IMR-90 (cell line): ENCODE measurements around the gene CNPY1. TPM values are rescaled to one million over a fixed set of nuclear protein-coding genes. Genes with fewer than 3 reads are reported as not detected.

ENCODE experiments used
- ATAC-seq: fragments of 200-7000 bp; cut with Tn5 transposase; 2 replicates; pipeline ENCODE4 v1.9.1; 2020; ENCODE audit warnings: low read depth, mild to moderate bottlenecking, moderate library complexity
- BruUV-seq: library from RNA; stranded (reverse); fragments of 400-500 nt; replicated peaks from 2 replicates; lab custom pipeline; 2021; lab: Mats Ljungman, UMichigan
- CTCF ChIA-PET: fragments of 300-600 bp; formaldehyde crosslinking; extraction: SDS; loops from one replicate; lab custom pipeline; 2021; ENCODE audit warnings: antibody characterized with exemption; lab: Yijun Ruan, JAX
- POLR2A ChIA-PET: fragments of 300-600 bp; sonication (Branson Sonifier 250); formaldehyde crosslinking; loops from one replicate; lab custom pipeline; 2022; ENCODE audit warnings: antibody characterized with exemption; ENCODE audit not compliant: unreplicated experiment; lab: Charles Lee
- DNase-seq: peaks from one replicate; pipeline ENCODE4 v3.0.0; 2013
- H2AFZ ChIP-seq: replicated peaks from 2 replicates; pipeline ENCODE3; 2013; ENCODE audit warnings: low read length, mild to moderate bottlenecking; ENCODE audit not compliant: poor library complexity
- H2AK5ac ChIP-seq: 2 replicates; pipeline ENCODE4 v1.6.1; 2013; ENCODE audit warnings: low read depth, low read length, inconsistent platforms
- H2AK9ac ChIP-seq: replicated peaks from 2 replicates; pipeline ENCODE3; 2013; ENCODE audit warnings: mild to moderate bottlenecking, low read depth, low read length, moderate library complexity; ENCODE audit not compliant: poor library complexity
- H2BK120ac ChIP-seq: 2 replicates; pipeline ENCODE4 v1.6.1; 2013; ENCODE audit warnings: low read depth, low read length, inconsistent platforms
- H2BK15ac ChIP-seq: 3 replicates; pipeline ENCODE4 v1.6.1; 2013; ENCODE audit warnings: low read depth, low read length, inconsistent platforms
- H2BK20ac ChIP-seq: 2 replicates; pipeline ENCODE4 v1.6.1; 2013; ENCODE audit warnings: low read depth, mild to moderate bottlenecking, inconsistent platforms, low read length, moderate library complexity
- H2BK5ac ChIP-seq: 2 replicates; pipeline ENCODE4 v1.6.1; 2013; ENCODE audit warnings: mild to moderate bottlenecking, low read depth, low read length, inconsistent platforms; ENCODE audit not compliant: poor library complexity, severe bottlenecking
- H3K14ac ChIP-seq: replicated peaks from 2 replicates; pipeline ENCODE4 v1.6.1; 2013; ENCODE audit warnings: low read depth, low read length, inconsistent platforms
- H3K18ac ChIP-seq: 2 replicates; pipeline ENCODE4 v1.6.1; 2013; ENCODE audit warnings: low read depth, low read length, control low read depth
- H3K23ac ChIP-seq: 2 replicates; pipeline ENCODE4 v1.6.1; 2013; ENCODE audit warnings: low read depth, low read length, inconsistent platforms
- H3K27ac ChIP-seq: 2 replicates; pipeline ENCODE4 v1.5.1; 2013; ENCODE audit warnings: mild to moderate bottlenecking, control low read depth, low read length; ENCODE audit not compliant: insufficient read depth
- H3K27me3 ChIP-seq: 2 replicates; pipeline ENCODE4 v1.6.1; 2013; ENCODE audit warnings: low read length; ENCODE audit not compliant: control insufficient read depth, insufficient read depth
- H3K36me3 ChIP-seq: 2 replicates; pipeline ENCODE4 v1.6.1; 2013; ENCODE audit warnings: low read length, mixed read lengths; ENCODE audit not compliant: control insufficient read depth, insufficient read depth
- H3K4ac ChIP-seq: 2 replicates; pipeline ENCODE4 v1.6.1; 2013; ENCODE audit warnings: low read depth, low read length, inconsistent platforms
- H3K4me1 ChIP-seq: 2 replicates; pipeline ENCODE4 v1.6.1; 2013; ENCODE audit warnings: low read length, mixed read lengths; ENCODE audit not compliant: control insufficient read depth, insufficient read depth
- H3K4me2 ChIP-seq: 2 replicates; pipeline ENCODE4 v1.6.1; 2013; ENCODE audit warnings: low read depth, mild to moderate bottlenecking, control low read depth, low read length, moderate library complexity
- H3K4me3 ChIP-seq: 2 replicates; pipeline ENCODE4 v1.5.1; 2013; ENCODE audit warnings: low read depth, mild to moderate bottlenecking, control low read depth, low read length, moderate library complexity; ENCODE audit not compliant: insufficient read depth
- H3K56ac ChIP-seq: 2 replicates; pipeline ENCODE4 v1.6.1; 2013; ENCODE audit warnings: low read length, inconsistent platforms; ENCODE audit not compliant: insufficient read depth; ENCODE audit errors: extremely low read depth
- H3K79me1 ChIP-seq, 2 experiments: 2 replicates each; pipeline ENCODE4 v1.6.1; 2013; ENCODE audit warnings: low read length in 2 of 2, inconsistent platforms in 1 of 2, low read depth in 1 of 2
- H3K9ac ChIP-seq: 2 replicates; pipeline ENCODE4 v1.6.1; 2013; ENCODE audit warnings: low read depth, low read length, control low read depth
- H3K9me1 ChIP-seq: 2 replicates; pipeline ENCODE4 v1.6.1; 2013; ENCODE audit warnings: low read length, inconsistent platforms; ENCODE audit not compliant: insufficient read depth
- H3K9me3 ChIP-seq: 2 replicates; pipeline ENCODE4 v1.6.1; 2013; ENCODE audit warnings: low read length; ENCODE audit not compliant: control insufficient read depth, insufficient read depth
- H4K20me1 ChIP-seq: 2 replicates; pipeline ENCODE4 v1.6.1; 2013; ENCODE audit warnings: low read length, inconsistent platforms; ENCODE audit not compliant: insufficient read depth
- H4K5ac ChIP-seq: 2 replicates; pipeline ENCODE4 v1.6.1; 2013; ENCODE audit warnings: mild to moderate bottlenecking, low read depth, low read length, control low read depth
- H4K8ac ChIP-seq, 2 experiments: 2 replicates each; pipeline ENCODE4 v1.6.1; 2013; ENCODE audit warnings: low read depth in 2 of 2, low read length in 2 of 2, control low read depth in 1 of 2, inconsistent platforms in 1 of 2
- H4K91ac ChIP-seq: 2 replicates; pipeline ENCODE4 v1.6.1; 2013; ENCODE audit warnings: low read depth, low read length, inconsistent platforms; ENCODE audit not compliant: insufficient read depth
- BHLHE40 ChIP-seq: fragments of 150-350 bp; IDR thresholded peaks from 2 replicates; pipeline ENCODE4 v1.6.1; 2016; ENCODE audit warnings: mild to moderate bottlenecking, low read depth, low read length
- CEBPB ChIP-seq: IDR thresholded peaks from 2 replicates; pipeline ENCODE4 v1.6.1; 2012; ENCODE audit warnings: low read depth, low read length, improper control_type of control experiment
- CHD1 ChIP-seq: IDR thresholded peaks from 2 replicates; pipeline ENCODE4 v1.6.1; 2012; ENCODE audit warnings: low read depth, low read length, improper control_type of control experiment
- FOS ChIP-seq: fragments of 150-350 bp; IDR thresholded peaks from 2 replicates; pipeline ENCODE4 v1.6.1; 2016; ENCODE audit warnings: low read depth, low read length
- MAFK ChIP-seq: IDR thresholded peaks from 2 replicates; pipeline ENCODE4 v1.6.1; 2012; ENCODE audit warnings: low read depth, low read length, improper control_type of control experiment
- MAZ ChIP-seq: IDR thresholded peaks from 2 replicates; pipeline ENCODE4 v1.6.1; 2012; ENCODE audit warnings: low read depth, mild to moderate bottlenecking, low read length, improper control_type of control experiment, moderate library complexity, borderline replicate concordance
- MXI1 ChIP-seq: IDR thresholded peaks from 2 replicates; pipeline ENCODE4 v1.6.1; 2012; ENCODE audit warnings: low read depth, mild to moderate bottlenecking, low read length, moderate library complexity, borderline replicate concordance
- NFE2L2 ChIP-seq: fragments of 150-350 bp; IDR thresholded peaks from 2 replicates; pipeline ENCODE4 v1.6.1; 2016; ENCODE audit warnings: low read depth, mild to moderate bottlenecking, low read length
- RAD21 ChIP-seq: IDR thresholded peaks from 2 replicates; pipeline ENCODE4 v1.6.1; 2012; ENCODE audit warnings: low read length, improper control_type of control experiment
- RFX5 ChIP-seq: IDR thresholded peaks from 2 replicates; pipeline ENCODE4 v1.8.0; 2012; ENCODE audit warnings: low read depth, mild to moderate bottlenecking, low read length, moderate library complexity
- SMC3 ChIP-seq: fragments of 150-350 bp; IDR thresholded peaks from 2 replicates; pipeline ENCODE4 v1.6.1; 2016; ENCODE audit warnings: low read depth, mild to moderate bottlenecking, antibody characterized with exemption, low read length, moderate library complexity
- WGBS, 2 experiments: methylation state at CpG; one replicate each; pipeline versions ENCODE4 v1.1.5 to v1.1.7; 2013; ENCODE audit warnings: missing lambda C conversion rate in 2 of 2; ENCODE audit not compliant: insufficient read length in 1 of 2; ENCODE audit errors: extremely low coverage in 2 of 2; 5-methylcytosine and 5-hydroxymethylcytosine counted together
- dilution Hi-C: fragments of 300-500 bp; cut with HindIII; formaldehyde crosslinking; loops from one replicate; pipeline ENCODE4 v1.14.3; 2018; ENCODE audit warnings: low sequenced_read_pairs; ENCODE audit not compliant: unreplicated experiment
- in situ Hi-C: fragments of 300-500 bp; cut with MboI; formaldehyde crosslinking; loops from 3 replicates; pipeline ENCODE4 v1.14.3; 2019; ENCODE audit warnings: low sequenced_read_pairs, inconsistent platforms, mixed read lengths
- intact Hi-C: fragments of 100-400 bp; cut with micrococcal nuclease; formaldehyde crosslinking; loops from 2 replicates; pipeline ENCODE4 v1.10.0; 2022
- polyA plus RNA-seq, 3 experiments: library from polyadenylated mRNA; depleted of rRNA; stranded (reverse); fragments of >200 nt; gene quantifications; 2 replicates each; pipeline ENCODE4 v1.2.3, GENCODE V29; 2012; ENCODE audit warnings: low replicate concordance in 1 of 3
- total RNA-seq: library from RNA; depleted of rRNA; stranded (reverse); fragments of >200 nt; gene quantifications from 2 replicates; pipeline ENCODE4 v1.2.3, GENCODE V29; 2012
- TF ChIP-seq, protein P1 (sequence below): fragments of 150-350 bp; IDR thresholded peaks from 2 replicates; pipeline ENCODE4 v1.6.1; 2017; ENCODE audit warnings: mild to moderate bottlenecking, antibody characterized with exemption, low read length, low read depth
- TF ChIP-seq, protein P2 (sequence below): fragments of 150-350 bp; IDR thresholded peaks from 2 replicates; pipeline ENCODE4 v1.6.1; 2016; ENCODE audit warnings: low read depth, mild to moderate bottlenecking, low read length, moderate library complexity, borderline replicate concordance
- TF ChIP-seq, protein P3 (sequence below): conservative IDR thresholded peaks from 2 replicates; pipeline ENCODE4 v1.5.1; 2012; ENCODE audit warnings: mild to moderate bottlenecking, low read depth, low read length, improper control_type of control experiment

Gene CNPY1
- total and polyA plus RNA-seq, 2 of the 4 experiments (the other 2 are of a cell fraction), result not detected

DNA sequence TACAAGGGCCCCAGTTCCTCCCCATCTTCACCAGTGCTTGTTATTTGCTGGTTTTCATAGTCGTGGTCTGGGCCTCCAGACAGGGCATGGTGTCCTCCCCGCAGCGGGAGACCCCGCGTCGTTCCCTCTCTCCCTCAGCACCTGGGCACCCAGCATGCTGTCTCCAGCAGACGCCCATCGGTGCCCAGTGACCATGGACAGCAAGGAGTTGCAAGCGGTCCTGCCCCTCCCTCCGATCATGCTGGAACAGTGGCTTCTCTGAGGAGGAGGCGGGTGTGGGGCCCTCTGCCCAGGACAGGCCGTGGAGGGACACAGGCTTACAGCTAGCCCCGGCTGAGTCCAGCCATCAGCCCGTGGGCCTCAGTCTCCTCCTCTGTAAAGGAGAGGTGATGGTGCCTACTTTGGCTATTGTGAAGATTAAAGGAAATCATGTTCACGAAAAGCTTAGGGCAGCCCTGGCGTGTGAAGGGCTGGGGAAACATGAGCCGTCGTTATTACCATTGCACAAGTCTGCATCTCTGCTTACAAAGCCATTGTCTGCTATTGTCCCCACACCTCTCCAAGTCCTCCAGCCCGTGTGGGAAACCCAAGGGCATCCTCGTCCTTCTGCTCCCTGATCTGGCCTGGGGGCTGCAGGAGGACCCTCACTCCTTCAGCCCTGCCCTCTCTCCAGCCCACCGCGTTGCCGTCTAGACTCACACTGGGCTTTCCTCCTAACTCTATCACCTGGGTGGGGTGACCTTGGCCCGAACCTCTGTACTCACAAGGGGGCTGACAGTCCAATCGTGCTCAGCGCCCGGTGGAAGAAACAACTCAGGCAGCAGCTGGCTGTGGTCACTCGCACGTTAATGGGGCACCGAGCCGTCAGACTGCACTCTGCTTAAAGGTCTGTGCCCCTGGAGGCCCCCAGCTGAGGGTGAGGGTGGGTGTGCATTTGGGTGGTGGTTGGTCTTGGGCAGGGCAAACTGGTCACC lies 58.6 kb downstream of the CNPY1 start:
- H3K9me1 ChIP-seq, result no peaks in the 10 kb centered on the region
- TF ChIP-seq MAFK (no peak), MXI1 (no peak), RAD21 (no peak), MAZ (no peak), SMC3 (no peak), NFE2L2 (no peak), CHD1 (no peak), BHLHE40 (no peak), RFX5 (no peak), CEBPB (no peak), FOS (no peak)
- TF ChIP-seq, protein P1, sequence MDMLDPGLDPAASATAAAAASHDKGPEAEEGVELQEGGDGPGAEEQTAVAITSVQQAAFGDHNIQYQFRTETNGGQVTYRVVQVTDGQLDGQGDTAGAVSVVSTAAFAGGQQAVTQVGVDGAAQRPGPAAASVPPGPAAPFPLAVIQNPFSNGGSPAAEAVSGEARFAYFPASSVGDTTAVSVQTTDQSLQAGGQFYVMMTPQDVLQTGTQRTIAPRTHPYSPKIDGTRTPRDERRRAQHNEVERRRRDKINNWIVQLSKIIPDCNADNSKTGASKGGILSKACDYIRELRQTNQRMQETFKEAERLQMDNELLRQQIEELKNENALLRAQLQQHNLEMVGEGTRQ, result no peak
- TF ChIP-seq, protein P2, sequence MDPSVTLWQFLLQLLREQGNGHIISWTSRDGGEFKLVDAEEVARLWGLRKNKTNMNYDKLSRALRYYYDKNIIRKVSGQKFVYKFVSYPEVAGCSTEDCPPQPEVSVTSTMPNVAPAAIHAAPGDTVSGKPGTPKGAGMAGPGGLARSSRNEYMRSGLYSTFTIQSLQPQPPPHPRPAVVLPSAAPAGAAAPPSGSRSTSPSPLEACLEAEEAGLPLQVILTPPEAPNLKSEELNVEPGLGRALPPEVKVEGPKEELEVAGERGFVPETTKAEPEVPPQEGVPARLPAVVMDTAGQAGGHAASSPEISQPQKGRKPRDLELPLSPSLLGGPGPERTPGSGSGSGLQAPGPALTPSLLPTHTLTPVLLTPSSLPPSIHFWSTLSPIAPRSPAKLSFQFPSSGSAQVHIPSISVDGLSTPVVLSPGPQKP, result no peak
- TF ChIP-seq, protein P3, sequence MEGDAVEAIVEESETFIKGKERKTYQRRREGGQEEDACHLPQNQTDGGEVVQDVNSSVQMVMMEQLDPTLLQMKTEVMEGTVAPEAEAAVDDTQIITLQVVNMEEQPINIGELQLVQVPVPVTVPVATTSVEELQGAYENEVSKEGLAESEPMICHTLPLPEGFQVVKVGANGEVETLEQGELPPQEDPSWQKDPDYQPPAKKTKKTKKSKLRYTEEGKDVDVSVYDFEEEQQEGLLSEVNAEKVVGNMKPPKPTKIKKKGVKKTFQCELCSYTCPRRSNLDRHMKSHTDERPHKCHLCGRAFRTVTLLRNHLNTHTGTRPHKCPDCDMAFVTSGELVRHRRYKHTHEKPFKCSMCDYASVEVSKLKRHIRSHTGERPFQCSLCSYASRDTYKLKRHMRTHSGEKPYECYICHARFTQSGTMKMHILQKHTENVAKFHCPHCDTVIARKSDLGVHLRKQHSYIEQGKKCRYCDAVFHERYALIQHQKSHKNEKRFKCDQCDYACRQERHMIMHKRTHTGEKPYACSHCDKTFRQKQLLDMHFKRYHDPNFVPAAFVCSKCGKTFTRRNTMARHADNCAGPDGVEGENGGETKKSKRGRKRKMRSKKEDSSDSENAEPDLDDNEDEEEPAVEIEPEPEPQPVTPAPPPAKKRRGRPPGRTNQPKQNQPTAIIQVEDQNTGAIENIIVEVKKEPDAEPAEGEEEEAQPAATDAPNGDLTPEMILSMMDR, result no peak
- ATAC-seq, result no peak
- no peak overlapping the region for H2BK5ac ChIP-seq
- no peaks in the 10 kb centered on the region for H3K4me1 ChIP-seq
- DNase-seq, result no peak
- H4K5ac ChIP-seq, result no peak overlapping the region
- H2AK9ac ChIP-seq, result no peak overlapping the region
- H4K91ac ChIP-seq, result no peak overlapping the region
- H2AK5ac ChIP-seq, result no peak overlapping the region
- no peak overlapping the region for H3K18ac ChIP-seq
- 55% methylated on average over 9 of the region's 31 CpGs; no CpG with 5 or more reads in 1 of the 2 experiments for WGBS, 2 experiments
- no peak overlapping the region for H3K56ac ChIP-seq
- H4K8ac ChIP-seq, result no peak overlapping the region
- H2BK20ac ChIP-seq, result no peak overlapping the region
- no peaks in the 10 kb centered on the region for H3K79me1 ChIP-seq
- H2BK120ac ChIP-seq, result no peak overlapping the region
- no peak overlapping the region for H3K4me2 ChIP-seq
- BruUV-seq, result no TSS peak
- no peaks in the 10 kb centered on the region for H4K20me1 ChIP-seq
- no peak overlapping the region for H3K23ac ChIP-seq
- 0 out of 2 replicates have a peak, but pooled peaks cover 2% of the 10 kb centered on the region for H3K9me3 ChIP-seq
- no peak overlapping the region for H2BK15ac ChIP-seq
- in situ Hi-C loops, result no loop called here
- intact Hi-C loops, result no loop called here
- dilution Hi-C loops, result no loop called here
- H2AFZ ChIP-seq, result peak overlapping the region; percentile 6
- POLR2A ChIA-PET, result no interaction called here
- no peak overlapping the region for H3K9ac ChIP-seq
- no peaks in the 10 kb centered on the region for H3K36me3 ChIP-seq
- CTCF ChIA-PET, result no interaction called here
- H3K4ac ChIP-seq, result no peak overlapping the region
- no peak overlapping the region for H3K14ac ChIP-seq
- H3K4me3 ChIP-seq, result no peak overlapping the region
- H3K27ac ChIP-seq, result no peak overlapping the region
- H3K27me3 ChIP-seq, result peaks cover 4% of the 10 kb centered on the region
